Mesodermal cell (in vitro differentiated cells): ENCODE data around the gene SH3PXD2A.

ENCODE experiments used
- H3K27ac ChIP-seq: 2 replicates; pipeline ENCODE4 v1.7.0; 2013; ENCODE audit warnings: mild to moderate bottlenecking, low read depth, low read length, moderate library complexity; ENCODE audit not compliant: severe bottlenecking
- H3K36me3 ChIP-seq: 2 replicates; pipeline ENCODE4 v1.7.1; 2013; ENCODE audit warnings: mild to moderate bottlenecking, low read length, moderate library complexity; ENCODE audit not compliant: control insufficient read depth, insufficient read depth
- H3K4me1 ChIP-seq: one replicate; pipeline ENCODE4 v1.7.1; 2013; ENCODE audit warnings: mild to moderate bottlenecking, low read length; ENCODE audit not compliant: insufficient read depth, control insufficient read depth, poor library complexity, severe bottlenecking
- H3K4me3 ChIP-seq: 2 replicates; pipeline ENCODE4 v1.7.0; 2013; ENCODE audit warnings: low read length, control low read depth, mild to moderate bottlenecking; ENCODE audit not compliant: insufficient read depth, poor library complexity, severe bottlenecking; ENCODE audit errors: extremely low read depth
- H3K9me3 ChIP-seq: 2 replicates; pipeline ENCODE4 v1.7.1; 2013; ENCODE audit warnings: mild to moderate bottlenecking, low read length, moderate library complexity; ENCODE audit not compliant: control insufficient read depth
- WGBS, 2 experiments: methylation state at CpG; one replicate each; pipeline ENCODE4 v1.1.5; 2013; ENCODE audit warnings: missing lambda C conversion rate in 2 of 2; ENCODE audit not compliant: insufficient coverage in 2 of 2; 5-methylcytosine and 5-hydroxymethylcytosine counted together

Gene SH3PXD2A

GRCh38 chr10:103877861-103878260 is 22.5 kb upstream of the SH3PXD2A start:
- H3K4me3 ChIP-seq, result no peak overlapping the region
- no peaks in the 10 kb centered on the region for H3K9me3 ChIP-seq
- H3K27ac ChIP-seq, result no peak overlapping the region
- 100% methylated on average over 1 of the region's 1 CpG for WGBS, 2 experiments
- peaks cover 3% of the 10 kb centered on the region for H3K36me3 ChIP-seq
- H3K4me1 ChIP-seq, result no peaks in the 10 kb centered on the region

GRCh38 chr10:103876155-103876554 is 20.8 kb upstream of the SH3PXD2A start:
- WGBS, 2 experiments, result 83 to 97% methylated on average over 3 to 5 of the region's 5 CpGs
- Histone ChIP-seq H3K27ac (no peak overlapping the region), H3K4me3 (no peak overlapping the region), H3K9me3 (no peaks in the 10 kb centered on the region), H3K4me1 (no peaks in the 10 kb centered on the region), H3K36me3 (peaks cover 3% of the 10 kb centered on the region)

GRCh38 chr10:103874730-103875129 is 19.4 kb upstream of the SH3PXD2A start:
- H3K4me3 ChIP-seq, result no peak overlapping the region
- H3K4me1 ChIP-seq, result no peaks in the 10 kb centered on the region
- no peak overlapping the region for H3K27ac ChIP-seq
- H3K9me3 ChIP-seq, result no peaks in the 10 kb centered on the region
- peaks cover 3% of the 10 kb centered on the region for H3K36me3 ChIP-seq
- WGBS, 2 experiments, result 81 to 87% methylated on average over 4 to 6 of the region's 6 CpGs

GRCh38 chr10:103872137-103872931 is 17.0 kb upstream of the SH3PXD2A start:
- H3K27ac ChIP-seq, result no peak overlapping the region
- no peak overlapping the region for H3K4me3 ChIP-seq
- no peaks in the 10 kb centered on the region for H3K4me1 ChIP-seq
- no peaks in the 10 kb centered on the region for H3K9me3 ChIP-seq
- H3K36me3 ChIP-seq, result no peaks in the 10 kb centered on the region
- 88 to 91% methylated on average over 9 to 11 of the region's 16 CpGs for WGBS, 2 experiments

- Histone ChIP-seq H3K36me3 (no peaks in the 10 kb centered on the region), H3K4me1 (no peaks in the 10 kb centered on the region), H3K9me3 (peaks cover 1% of the 10 kb centered on the region), H3K4me3 (no peak overlapping the region), H3K27ac (no peak overlapping the region)
- WGBS, 2 experiments, result 76 to 100% methylated on average over 2 to 6 of the region's 7 CpGs
Observed at GRCh38 chr10:103871006-103871405, 15.6 kb upstream of the SH3PXD2A start.

- Histone ChIP-seq H3K9me3 (peaks cover 6% of the 10 kb centered on the region), H3K27ac (no peak overlapping the region), H3K4me1 (no peaks in the 10 kb centered on the region), H3K4me3 (no peak overlapping the region), H3K36me3 (no peaks in the 10 kb centered on the region)
- WGBS, 2 experiments, result 58 to 67% methylated on average over 6 to 8 of the region's 8 CpGs
Observed at GRCh38 chr10:103870516-103870915, 15.1 kb upstream of the SH3PXD2A start.

GRCh38 chr10:103869336-103869735 is 14.0 kb upstream of the SH3PXD2A start:
- no peaks in the 10 kb centered on the region for H3K4me1 ChIP-seq
- H3K4me3 ChIP-seq, result no peak overlapping the region
- peaks cover 17% of the 10 kb centered on the region for H3K9me3 ChIP-seq
- no peaks in the 10 kb centered on the region for H3K36me3 ChIP-seq
- H3K27ac ChIP-seq, result no peak overlapping the region
- 96 to 100% methylated on average over 1 to 2 of the region's 4 CpGs for WGBS, 2 experiments

- Histone ChIP-seq H3K9me3 (peaks cover 17% of the 10 kb centered on the region), H3K4me1 (no peaks in the 10 kb centered on the region), H3K4me3 (no peak overlapping the region), H3K36me3 (no peaks in the 10 kb centered on the region), H3K27ac (no peak overlapping the region)
- 40 to 73% methylated on average over 1 of the region's 1 CpG for WGBS, 2 experiments
Observed at GRCh38 chr10:103868200-103868599, 12.8 kb upstream of the SH3PXD2A start.

GRCh38 chr10:103861505-103861904 is 6.1 kb upstream of the SH3PXD2A start:
- no peak overlapping the region for H3K27ac ChIP-seq
- no peak overlapping the region for H3K4me3 ChIP-seq
- no peaks in the 10 kb centered on the region for H3K36me3 ChIP-seq
- H3K4me1 ChIP-seq, result peaks cover 9% of the 10 kb centered on the region
- WGBS, 2 experiments, result 88 to 92% methylated on average over 1 of the region's 1 CpG
- H3K9me3 ChIP-seq, result peaks cover 17% of the 10 kb centered on the region

GRCh38 chr10:103859161-103860086 is 4.0 kb upstream of the SH3PXD2A start:
- 75 to 76% methylated on average over 9 to 10 of the region's 15 CpGs for WGBS, 2 experiments

More at GRCh38 chr10:103859161-103860086, 4.0 kb upstream of the SH3PXD2A start:
- Histone ChIP-seq H3K36me3 (no peaks in the 10 kb centered on the region), H3K9me3 (peaks cover under 1% of the 10 kb centered on the region), H3K4me3 (no peak overlapping the region), H3K27ac (no peak overlapping the region), H3K4me1 (peaks cover 9% of the 10 kb centered on the region)
